ENCODE data around the gene COL25A1.

GRCh38 chr4:108829966-108830492, 472.4 kb downstream of the COL25A1 start:
- TF ChIP-seq POLR2AphosphoS5 (IDR thresholded peaks at IDR 0.05; ENCODE audit: borderline replicate concordance, low read depth, low read length): no peak
- no peak for TF ChIP-seq EZH2 (IDR thresholded peaks at IDR 0.05)
